ELR (cell line): ENCODE results near the gene PNMA8B.
"Not testable (repeated sequence)": the region's sequence is repeated elsewhere in the genome, so short reads cannot be mapped to it uniquely, and the experiment has no call there.

ENCODE experiments used
- DNase-seq: peaks from one replicate; pipeline ENCODE4 v3.0.0-alpha.2; 2015; ENCODE audit warnings: low read depth

The PNMA8B gene

GRCh38 chr19:46513461-46514236 lies 18.0 kb upstream of the PNMA8B start:
- DNase-seq = peak; percentile 73

DNA sequence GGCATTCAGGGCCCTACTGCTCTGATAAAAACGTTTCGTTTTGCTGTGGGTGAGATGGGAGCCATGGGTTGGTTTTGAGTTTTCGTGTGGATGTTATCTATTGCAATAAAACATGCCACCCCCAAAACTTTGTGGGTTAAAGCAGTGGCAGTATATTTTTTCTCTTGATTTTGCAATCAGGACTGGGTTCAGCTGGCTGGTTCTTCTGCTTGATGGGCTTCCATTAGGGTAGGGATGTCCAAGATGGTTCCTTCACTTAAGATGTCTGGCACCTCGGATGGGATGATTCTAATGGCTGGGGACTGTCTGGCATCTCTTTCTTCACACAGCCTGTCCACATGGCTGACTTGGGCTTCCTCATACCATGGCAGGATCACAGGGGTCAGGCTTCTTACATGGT lies 15.6 kb upstream of the PNMA8B start:
- no peak for DNase-seq

DNA sequence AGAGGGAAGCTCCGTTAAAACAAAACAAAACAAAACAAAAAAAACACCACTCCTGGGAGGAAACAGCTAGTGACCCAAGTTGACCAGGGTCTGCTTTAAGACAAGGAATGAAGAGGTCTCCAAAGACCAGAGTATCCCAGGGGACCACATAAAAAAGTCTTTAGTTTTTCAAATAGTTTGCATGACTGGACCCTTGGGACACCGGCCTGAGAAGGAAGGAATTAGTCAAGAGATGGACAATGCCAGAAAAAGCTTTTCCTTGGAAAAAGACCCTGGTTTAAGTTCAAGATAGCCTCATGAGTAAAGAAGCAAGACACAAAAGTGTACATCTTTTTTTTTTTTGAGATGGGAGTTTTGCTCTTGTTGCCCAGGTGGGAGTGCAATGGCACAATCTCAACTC lies 12.5 kb upstream of the PNMA8B start:
- DNase-seq = no peak

DNA sequence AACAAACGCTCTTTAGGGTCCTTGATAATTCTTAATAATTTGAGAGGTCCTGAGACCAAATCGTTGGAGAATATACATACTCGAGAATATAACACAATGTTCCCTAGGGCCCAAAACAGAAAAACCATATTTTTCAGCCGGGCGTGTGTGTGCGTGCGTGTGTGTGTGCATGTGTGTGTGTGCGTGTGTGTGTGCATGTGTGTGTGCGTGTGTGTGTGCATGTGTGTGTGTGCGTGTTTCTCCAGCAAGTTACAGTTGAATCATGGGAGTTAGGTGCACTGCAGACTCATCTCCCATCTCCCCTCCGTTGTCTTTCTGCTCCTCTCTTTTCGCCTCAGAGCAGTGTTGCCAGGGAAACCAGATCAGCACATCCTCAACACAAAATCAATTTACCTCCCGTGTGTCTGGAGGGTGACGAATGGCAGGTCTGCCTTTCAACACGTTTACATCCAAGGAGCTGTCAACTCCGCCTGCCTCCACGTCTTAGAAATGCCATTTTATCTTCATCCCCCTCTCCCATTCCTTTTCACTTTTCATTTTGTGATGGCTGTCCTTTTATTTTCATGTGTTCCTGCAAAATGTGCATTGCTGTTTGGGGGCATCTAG lies 8.3 kb upstream of the PNMA8B start:
- DNase-seq = no peak

- no peak for DNase-seq
These were observed 7.2 kb upstream of the PNMA8B start for GRCh38 chr19:46502891-46503290.

- DNase-seq = no peak
These were observed 4.0 kb upstream of the PNMA8B start for GRCh38 chr19:46499692-46500091.

- DNase-seq = no peak
These were observed 2.1 kb upstream of the PNMA8B start for GRCh38 chr19:46497773-46498172.

GRCh38 chr19:46496886-46497285 lies 1.2 kb upstream of the PNMA8B start:
- DNase-seq = not testable (repeated sequence)

DNA sequence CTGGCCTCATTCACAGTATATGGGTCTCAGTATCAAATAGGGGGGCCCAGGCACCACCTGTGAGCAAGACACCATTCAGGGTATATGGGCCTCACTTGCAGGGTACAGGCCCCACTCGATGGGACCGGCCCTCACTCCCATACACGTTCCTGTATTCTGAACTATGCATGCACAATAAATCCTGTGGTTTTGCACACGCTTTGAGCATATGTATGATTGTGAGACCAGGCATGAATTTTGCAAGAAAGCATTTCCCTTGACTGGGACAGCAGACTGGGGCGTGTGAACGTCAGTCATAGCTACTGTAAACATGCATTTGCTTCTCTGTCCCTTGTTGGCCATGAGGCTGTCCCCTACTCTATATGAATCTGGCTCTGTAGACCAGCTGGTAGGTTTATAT lies 637 bp upstream of the PNMA8B start:
- DNase-seq = no peak

DNA sequence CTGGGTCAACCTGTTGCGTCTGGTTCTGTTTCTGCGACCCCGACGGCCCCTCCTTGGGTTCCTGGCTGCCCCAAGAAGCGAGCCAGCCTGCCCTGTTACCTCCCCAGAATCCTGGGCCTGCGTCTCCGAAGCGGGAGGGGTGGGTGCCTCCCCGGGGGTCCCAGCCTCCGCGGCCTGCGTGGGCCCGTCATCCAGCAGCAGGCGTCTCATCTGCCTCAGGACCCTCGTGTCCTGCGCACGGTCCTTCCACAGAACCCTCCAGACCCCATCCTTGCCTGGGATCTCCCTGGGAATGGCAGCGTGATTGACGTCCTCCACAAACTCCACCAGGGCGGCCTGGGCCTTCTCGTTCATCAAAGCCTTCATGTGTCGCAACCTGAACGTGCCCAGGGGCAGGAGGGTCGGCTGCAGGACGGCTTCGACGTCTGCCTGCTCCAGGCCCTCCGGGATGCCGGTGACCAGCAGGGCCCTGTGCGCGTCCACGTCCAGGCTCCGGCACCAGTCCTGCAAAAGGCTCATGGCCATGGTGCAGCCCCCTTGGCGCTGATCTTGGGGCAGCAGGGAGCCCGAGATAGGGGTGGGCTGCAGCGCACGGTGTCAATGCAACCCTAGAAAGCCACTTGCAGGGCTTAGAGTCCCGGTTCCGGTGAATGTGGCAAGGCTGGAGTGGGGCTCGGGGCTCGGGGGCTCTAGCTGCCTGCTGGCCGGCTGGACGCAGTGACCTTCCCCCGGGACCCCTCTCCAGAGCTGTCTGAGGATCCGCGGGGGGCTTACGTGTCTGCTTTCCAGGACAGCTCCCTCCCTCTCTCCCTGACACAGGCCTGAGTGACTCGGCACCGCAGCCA lies 504 bp downstream of the PNMA8B start:
- no peak for DNase-seq

DNA sequence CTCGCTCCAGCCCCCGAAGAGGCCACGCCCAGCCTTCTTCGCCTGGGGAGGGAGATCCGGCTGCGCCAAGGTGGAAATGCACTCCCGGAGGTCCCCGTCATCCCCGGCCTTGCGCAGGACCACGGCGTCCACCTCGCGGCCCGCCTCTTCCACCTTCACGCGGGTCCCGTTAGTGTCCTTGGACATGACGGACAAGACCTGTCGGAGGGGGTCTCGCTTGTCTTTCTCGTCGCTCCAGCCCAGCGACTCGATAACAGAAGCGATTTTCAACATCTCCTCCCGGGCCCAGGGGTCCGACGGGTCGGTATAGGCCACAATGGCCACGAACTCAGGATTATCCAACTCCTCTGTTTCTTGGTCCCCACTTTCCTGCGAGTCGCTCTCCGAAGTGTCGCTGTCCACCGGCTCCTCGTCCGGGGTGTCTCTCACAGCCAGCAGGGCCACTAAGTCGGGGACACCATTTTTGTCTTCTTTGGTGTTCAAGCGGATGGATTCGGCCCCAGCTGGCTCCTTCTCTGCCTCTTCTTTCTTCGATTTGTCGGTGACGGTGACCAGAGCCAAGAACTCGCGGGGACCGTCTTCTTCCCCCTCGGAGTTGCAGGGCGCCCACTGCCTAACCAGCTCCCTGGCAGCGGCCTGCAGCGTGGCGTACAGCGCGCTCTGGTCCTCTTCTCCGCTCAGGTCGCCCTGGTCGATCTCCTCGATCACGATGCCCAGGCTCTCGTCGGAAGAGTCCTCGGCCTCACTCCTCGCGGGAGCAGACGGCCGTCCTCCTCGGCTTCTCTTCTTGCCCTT lies 1.3 kb downstream of the PNMA8B start:
- no peak for DNase-seq

GRCh38 chr19:46493236-46494145 lies 2.2 kb downstream of the PNMA8B start:
- DNase-seq = no peak

DNA sequence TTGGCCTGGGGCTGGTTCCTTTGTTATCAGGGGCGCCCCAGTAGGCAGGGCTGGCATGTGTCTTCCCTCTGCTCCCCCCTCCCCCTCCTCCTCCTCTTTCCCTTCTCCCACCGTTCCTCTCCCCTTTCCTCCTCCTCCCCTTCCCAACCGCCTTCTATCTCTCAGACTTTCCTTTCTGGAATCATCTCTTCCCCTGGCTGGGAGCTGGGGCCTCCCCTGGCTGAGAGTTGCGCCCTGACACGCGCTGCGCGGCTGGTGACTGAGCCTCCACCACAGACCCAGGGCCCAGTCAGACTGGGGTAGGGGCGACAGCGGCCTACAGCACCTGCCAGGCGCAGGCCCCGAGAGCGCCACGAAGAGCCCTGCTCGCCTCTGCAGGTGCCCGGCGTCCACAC lies 2.8 kb downstream of the PNMA8B start:
- no peak for DNase-seq

DNA sequence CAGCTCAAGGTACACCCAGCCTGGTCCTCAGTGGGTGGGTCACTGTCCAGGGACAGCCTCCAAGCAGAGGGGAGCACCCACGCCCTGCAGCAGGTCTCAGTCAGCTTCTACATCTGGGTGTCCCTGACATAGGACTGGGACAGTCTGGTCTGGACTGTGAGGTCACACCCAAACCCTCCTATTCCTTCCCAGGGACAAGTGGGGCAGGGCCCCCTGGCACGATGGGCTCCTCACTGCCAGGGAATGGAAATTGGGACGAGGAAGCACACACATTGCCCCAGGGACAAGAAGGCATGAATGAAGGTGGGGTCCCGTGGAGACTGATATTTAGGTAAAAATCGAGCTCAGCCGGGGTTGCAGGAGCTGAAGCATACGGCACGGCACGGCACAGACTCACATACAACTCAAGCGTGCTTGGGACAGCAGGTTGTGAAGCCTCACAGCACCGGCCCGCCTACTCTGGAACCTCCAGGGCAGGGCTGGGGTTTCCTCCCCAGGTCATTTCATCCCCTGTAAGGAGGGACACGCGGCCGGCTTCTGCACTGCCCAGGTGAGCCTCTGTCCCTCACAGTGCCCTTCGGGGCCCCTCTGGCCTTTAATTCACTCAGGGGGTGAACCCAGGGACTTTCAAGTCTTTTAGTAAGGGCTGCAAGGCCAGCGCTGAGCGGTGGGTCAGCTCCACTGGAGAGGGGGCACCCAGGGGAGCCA lies 3.5 kb downstream of the PNMA8B start:
- no peak for DNase-seq

DNA sequence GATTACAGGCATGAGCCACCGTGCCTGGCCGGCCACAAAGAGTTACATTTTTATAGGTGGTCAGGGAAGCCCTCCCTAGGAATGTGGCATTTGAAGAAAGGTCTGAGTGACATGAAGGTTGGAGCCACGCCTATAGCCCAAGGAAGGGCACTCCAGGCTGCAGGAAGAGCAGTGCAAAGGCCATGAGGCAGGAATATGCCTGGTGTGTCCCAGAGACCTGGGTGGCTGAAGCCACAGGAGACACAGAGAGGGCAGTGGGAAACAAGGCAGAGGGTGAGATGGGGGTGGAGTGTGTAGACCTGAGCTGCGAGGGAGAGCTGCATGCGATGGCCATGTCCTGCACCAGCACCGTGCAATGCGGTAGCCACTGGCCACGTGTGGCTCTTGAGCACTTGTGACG lies 4.9 kb downstream of the PNMA8B start:
- DNase-seq = no peak

- DNase-seq = no peak
These were observed 6.0 kb downstream of the PNMA8B start for GRCh38 chr19:46489445-46490272.

- no peak for DNase-seq
These were observed 7.1 kb downstream of the PNMA8B start for GRCh38 chr19:46488551-46488950.

DNA sequence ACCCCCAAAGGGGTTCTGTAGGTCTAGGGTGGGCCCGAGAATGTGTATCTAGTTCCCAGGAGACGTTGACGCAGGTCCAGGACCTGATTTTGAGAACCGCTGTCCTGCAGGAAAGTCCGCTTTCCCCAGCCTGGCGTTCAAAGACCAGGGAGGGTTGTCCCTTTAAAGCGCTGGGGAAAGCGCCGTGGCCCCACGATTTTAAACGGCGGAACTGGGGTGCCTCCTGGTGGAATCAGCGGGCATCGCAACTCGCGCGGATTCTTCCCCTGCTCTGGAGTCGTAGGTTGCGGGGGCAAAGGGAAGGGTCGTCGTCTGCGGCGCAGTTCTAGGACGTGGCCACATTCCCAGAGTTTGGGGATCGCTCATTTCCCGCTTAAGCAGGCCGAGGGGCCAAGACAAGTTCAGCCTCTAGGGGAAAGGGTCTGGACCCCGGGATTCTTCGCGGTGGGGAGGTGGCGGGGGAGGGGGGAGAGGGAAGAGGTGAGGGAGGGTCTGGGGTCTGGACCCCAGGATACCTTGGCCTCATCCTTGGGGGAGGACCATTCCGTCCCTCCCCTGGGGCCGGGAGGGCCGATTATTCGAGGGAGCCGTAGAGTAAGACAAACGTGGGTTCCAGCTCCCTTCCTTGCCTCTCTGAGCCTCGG lies 7.7 kb downstream of the PNMA8B start:
- peak; percentile 72 for DNase-seq

DNA sequence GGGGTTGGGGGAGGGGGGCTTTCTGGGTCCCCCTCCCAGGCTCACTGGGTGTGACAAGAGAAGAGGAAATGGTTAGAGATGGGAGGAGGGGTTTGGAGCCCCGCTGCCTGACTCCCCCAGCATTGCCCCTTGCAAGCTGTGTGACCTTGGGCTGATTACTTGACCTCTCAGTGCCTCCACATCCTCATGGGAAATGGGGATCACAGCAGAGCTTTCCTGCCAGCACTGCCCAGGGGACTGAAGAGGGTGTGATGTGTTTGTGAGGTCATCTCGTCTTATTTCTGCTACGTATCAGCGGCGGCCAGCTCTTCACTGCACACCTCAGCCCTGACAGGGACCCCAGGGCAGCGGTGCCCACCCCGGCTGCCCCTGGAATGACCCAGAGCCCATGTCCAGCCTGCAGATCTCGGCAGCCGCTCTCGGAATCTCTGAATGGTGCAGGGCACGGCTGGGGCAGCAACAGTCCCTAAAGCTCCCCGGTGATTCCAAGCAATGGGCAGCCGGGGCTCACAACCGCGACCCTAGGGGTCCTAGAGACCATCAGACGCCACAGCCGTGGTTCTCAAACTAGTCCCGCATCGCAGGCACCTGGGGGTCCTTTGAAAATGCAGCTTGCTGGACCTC lies 8.4 kb downstream of the PNMA8B start:
- no peak for DNase-seq
